HG02973 (cell line): ENCODE data around the gene TBC1D10A.

Experiments
- ATAC-seq: cut with Tn5 transposase; IDR thresholded peaks from one replicate; pipeline ENCODE4 v1.9.1; 2021; ENCODE audit warnings: moderate library complexity; ENCODE audit not compliant: unreplicated experiment

The TBC1D10A gene

GRCh38 chr22:30286813-30287647 is 39.7 kb downstream of the TBC1D10A start:
- no peak for ATAC-seq

DNA sequence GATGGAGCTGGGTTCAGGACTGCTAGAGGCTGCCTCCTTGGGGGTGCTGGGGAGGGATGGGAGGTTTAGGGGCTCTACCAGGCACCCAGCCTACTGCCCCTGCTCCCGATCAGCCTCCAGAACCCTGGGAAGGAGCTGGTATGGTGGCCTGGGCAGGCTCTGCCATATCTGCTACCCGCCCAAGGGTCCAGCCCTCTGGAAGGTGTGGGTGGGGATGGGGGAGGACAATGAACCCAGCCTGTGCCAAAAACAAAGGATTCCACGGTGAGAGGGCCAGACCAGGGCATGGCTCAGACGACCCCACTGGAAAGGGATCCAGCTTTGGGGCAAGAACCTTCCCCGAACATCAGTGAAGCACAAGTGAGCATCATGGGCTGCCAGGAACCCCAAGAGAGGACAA is 40.4 kb downstream of the TBC1D10A start:
- no peak for ATAC-seq

DNA sequence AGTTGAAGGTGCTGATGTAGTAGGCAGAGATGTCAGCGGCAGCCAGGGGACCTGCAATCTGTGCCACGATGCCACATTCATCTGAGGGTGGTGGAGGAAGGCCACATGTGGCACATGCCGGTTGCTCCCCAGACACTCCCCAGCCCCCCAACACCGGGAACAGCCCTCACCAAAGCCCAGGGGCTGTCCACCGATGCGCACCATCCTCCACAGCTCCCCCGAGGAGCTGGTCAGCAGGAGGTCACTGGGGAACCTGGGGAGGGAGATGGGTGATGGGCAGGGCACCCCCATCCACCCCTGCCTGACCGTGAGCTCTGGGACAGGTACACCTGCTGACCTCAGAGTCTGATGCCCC is 40.9 kb downstream of the TBC1D10A start:
- no peak for ATAC-seq

DNA sequence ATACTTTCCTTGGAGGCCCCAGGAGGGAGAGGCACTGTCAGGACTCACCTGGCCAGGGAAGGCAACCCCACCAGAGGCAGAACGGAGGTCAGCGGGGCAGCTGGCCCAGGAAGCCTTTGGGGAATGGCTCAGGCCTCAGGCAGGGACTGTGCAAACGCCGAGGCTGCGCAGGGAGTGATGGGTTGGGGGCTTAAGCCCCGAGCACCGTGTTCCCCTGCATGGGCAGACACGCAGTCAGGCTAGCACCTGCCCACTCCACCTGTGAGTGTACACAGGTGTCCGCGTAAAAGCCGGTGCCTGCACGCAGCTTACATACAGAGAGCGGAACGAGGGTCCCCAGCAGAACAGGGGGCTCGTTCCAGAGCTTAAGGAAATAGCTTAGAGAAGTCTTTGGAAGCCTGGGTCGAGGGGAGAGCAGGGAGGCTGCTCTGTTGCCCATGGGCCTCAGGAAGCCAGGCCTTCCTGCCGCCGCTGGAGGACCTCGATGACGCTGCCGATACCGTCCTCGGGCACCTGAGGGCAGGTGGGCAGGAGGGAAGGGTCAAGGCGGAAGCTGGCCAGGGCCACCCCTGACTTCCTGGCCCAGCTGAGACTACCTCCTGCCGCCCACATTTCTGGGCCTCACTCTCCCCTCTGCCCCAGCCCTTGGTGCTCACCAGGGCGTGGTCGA is 41.4 kb downstream of the TBC1D10A start:
- no peak for ATAC-seq

- ATAC-seq, result no peak
These were observed 42.1 kb downstream of the TBC1D10A start for GRCh38 chr22:30284666-30285065.

DNA sequence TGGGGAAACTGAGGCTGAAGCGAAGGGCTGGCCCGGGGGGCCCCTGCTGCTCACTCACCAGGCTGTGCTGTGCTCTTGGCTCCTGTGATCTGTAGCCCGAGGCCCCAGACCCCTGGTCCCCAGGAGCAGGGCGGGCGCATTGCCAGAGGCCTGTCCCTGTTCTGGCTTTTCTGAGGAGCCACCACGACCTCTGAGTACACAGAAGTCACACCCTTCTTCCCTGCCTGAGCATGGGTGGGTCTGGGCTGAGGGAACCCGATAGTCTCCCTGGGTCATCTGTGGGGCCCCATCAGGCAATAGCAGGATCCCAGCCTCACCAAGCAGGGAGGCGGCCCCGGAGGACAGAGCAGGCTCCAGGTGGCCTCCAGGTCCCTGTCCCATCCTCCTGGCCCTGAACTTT is 42.6 kb downstream of the TBC1D10A start:
- ATAC-seq, result no peak

- ATAC-seq, result no peak
These were observed 43.4 kb downstream of the TBC1D10A start for GRCh38 chr22:30283342-30283741.

GRCh38 chr22:30282616-30283046 is 44.1 kb downstream of the TBC1D10A start:
- no peak for ATAC-seq

DNA sequence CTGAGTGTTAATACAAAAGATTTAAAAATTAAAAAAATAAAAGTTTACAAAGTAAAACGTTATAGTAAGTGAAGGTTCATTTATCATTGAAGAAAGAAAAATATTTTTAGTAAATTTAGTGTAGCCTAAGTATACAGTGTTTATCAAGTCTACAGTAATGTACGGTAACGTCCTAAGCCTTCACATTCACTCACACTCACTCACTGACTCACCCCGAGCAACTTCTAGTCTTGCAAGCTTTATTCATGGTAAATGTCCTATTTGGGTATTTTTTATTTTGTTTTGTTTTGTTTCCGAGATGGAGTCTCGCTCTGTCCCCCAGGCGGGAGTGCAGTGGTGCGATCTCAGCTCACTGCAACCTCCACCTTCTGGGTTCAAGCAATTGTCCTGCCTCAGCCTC is 46.2 kb downstream of the TBC1D10A start:
- ATAC-seq, result no peak

- ATAC-seq, result no peak
These were observed 46.8 kb downstream of the TBC1D10A start for GRCh38 chr22:30279932-30280331.

DNA sequence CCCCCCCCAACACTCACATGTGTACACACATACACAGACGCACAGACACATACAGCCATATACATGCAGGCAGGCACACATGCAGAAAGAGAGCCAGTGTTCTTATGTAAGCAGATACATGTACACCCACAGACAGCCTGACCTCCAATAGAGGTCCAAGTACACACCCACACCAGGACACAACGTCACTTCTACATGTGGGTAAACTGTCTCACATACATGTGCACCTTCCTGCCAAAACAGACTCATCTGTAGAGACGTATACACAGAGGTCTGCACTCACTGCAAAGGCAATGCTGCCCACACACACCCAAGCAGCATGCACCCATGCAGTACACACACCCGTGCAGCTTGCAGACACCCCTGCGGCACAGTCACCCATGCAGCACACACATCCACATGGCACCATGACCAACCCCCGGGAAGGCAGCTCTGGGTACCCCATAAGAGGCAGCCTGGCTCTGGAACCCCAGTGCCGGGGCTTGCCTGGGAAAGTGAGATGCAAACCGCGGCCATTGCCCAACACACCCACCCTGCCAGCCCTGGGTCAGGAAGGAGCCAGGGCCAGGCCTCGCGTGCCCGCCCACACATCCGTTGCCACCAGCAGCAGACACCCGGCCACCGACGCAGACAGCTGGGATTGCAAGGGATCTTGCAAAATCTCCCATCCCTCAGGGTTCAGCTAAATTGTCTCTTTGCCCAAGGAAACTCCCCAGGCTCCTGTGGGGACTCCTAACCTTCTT is 47.5 kb downstream of the TBC1D10A start:
- ATAC-seq, result no peak

- ATAC-seq, result no peak
These were observed 49.0 kb downstream of the TBC1D10A start for GRCh38 chr22:30277547-30278344.

DNA sequence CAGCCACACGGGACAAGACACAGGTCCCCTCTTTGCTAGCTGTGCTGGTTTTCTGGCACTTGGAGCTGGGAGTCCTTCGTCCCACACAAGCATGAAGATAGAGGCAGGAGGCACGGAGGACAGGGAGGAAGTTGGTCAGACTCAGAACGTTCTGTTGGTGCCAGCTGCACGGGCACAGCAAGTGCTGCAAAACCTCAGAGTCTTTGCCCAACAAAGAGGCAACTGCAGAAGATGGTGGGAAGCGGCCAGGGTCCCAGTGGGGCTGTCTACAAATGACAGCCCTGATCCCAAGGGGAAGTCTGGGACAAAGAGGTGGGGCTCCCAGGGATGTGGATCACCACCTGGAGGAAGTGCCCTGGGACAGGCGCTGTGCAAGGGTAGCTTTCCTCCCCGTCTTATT is 50.7 kb downstream of the TBC1D10A start:
- no peak for ATAC-seq

GRCh38 chr22:30275625-30276024 is 51.1 kb downstream of the TBC1D10A start:
- no peak for ATAC-seq

DNA sequence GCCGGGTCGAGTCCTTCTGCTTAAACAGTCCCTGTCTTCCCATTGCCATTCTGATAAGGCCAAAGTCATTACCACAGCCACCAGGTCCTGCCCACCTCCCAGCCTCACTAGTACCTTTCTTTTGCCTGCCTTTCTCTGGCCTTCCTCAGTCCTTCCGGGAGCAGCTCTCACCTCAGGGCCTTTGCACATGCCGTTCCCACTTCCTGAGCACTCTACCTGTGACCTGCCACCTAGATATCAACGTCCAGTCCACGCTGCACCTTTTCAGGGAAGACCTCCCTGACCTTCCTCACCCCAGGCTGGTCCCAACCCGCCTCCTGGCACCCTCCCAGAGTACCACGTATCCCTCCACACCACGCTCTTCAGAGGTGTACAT is 52.3 kb downstream of the TBC1D10A start:
- no peak for ATAC-seq

GRCh38 chr22:30273711-30274436 is 52.9 kb downstream of the TBC1D10A start:
- ATAC-seq, result no peak

GRCh38 chr22:30272781-30273601 is 53.8 kb downstream of the TBC1D10A start:
- ATAC-seq, result no peak

GRCh38 chr22:30270832-30271231 is 55.9 kb downstream of the TBC1D10A start:
- ATAC-seq, result no peak

DNA sequence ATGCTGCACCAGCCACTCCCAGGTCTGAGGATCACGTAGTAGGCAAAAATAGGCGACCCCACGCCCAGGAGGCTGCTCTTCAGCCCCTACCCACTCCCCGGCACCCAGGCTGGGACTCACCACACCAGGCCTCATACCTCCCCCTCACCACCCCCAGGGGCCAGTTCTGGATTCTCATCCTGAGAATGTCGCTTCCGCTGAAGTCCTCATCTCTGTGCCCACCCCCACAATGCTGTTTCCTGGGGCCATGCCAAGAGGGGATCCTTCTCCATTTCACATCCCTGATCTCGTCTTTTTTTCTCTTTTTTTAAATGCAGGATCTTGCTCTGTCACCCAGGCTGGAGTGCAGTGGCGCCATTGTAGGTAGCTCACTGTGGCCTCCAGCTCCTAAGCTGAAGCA is 58.4 kb downstream of the TBC1D10A start:
- no peak for ATAC-seq
